Testis (tissue), 2 donors: Measurements from ENCODE around the gene SMARCA1.

Source experiments
- POLR2A ChIP-seq: fragments of 450-650 bp; IDR thresholded peaks from one replicate; pipeline ENCODE4 v1.6.1; 2017; ENCODE audit warnings: antibody characterized with exemption, mild to moderate bottlenecking, moderate library complexity
- TF ChIP-seq, protein P1 (sequence below), 3 experiments: fragments of 450-650 bp in 2 of 3; fragments of 200-600 bp in 1 of 3; sonication (generic) in 1 of 3; IDR thresholded peaks; one replicate each; pipeline ENCODE4 v1.5.1; 2016 to 2019; ENCODE audit warnings: antibody characterized with exemption in 3 of 3, mild to moderate bottlenecking in 2 of 3, moderate library complexity in 1 of 3

- TF ChIP-seq, protein P1, sequence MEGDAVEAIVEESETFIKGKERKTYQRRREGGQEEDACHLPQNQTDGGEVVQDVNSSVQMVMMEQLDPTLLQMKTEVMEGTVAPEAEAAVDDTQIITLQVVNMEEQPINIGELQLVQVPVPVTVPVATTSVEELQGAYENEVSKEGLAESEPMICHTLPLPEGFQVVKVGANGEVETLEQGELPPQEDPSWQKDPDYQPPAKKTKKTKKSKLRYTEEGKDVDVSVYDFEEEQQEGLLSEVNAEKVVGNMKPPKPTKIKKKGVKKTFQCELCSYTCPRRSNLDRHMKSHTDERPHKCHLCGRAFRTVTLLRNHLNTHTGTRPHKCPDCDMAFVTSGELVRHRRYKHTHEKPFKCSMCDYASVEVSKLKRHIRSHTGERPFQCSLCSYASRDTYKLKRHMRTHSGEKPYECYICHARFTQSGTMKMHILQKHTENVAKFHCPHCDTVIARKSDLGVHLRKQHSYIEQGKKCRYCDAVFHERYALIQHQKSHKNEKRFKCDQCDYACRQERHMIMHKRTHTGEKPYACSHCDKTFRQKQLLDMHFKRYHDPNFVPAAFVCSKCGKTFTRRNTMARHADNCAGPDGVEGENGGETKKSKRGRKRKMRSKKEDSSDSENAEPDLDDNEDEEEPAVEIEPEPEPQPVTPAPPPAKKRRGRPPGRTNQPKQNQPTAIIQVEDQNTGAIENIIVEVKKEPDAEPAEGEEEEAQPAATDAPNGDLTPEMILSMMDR (IDR thresholded peaks at IDR 0.05), result no peak
- TF ChIP-seq POLR2A, result no peak
These were observed 26.7 kb downstream of the SMARCA1 start for GRCh38 chrX:129496625-129497024.
